Raji (cell line): ENCODE measurements around the gene SCN1A.

Source experiments
- POLR2A ChIP-seq: IDR thresholded peaks from 2 replicates; pipeline ENCODE4 v1.6.1; 2011; ENCODE audit warnings: low read depth, low read length, control low read depth; ENCODE audit not compliant: insufficient read depth

SCN1A gene

GRCh38 chr2:166138667-166139066, 10.8 kb upstream of the SCN1A start:
- no peak for TF ChIP-seq POLR2A

GRCh38 chr2:166138144-166138543, 10.3 kb upstream of the SCN1A start:
- no peak for TF ChIP-seq POLR2A

GRCh38 chr2:166137331-166137730, 9.5 kb upstream of the SCN1A start:
- TF ChIP-seq POLR2A = no peak

- TF ChIP-seq POLR2A = no peak
These were observed 8.0 kb upstream of the SCN1A start for GRCh38 chr2:166135849-166136258.

- TF ChIP-seq POLR2A = no peak
These were observed 7.5 kb upstream of the SCN1A start for GRCh38 chr2:166135152-166135848.

- TF ChIP-seq POLR2A = no peak
These were observed 6.7 kb upstream of the SCN1A start for GRCh38 chr2:166134252-166135151.

GRCh38 chr2:166133653-166134052, 5.8 kb upstream of the SCN1A start:
- TF ChIP-seq POLR2A = no peak

- no peak for TF ChIP-seq POLR2A
These were observed 311 bp upstream of the SCN1A start for GRCh38 chr2:166128156-166128505.

GRCh38 chr2:166126007-166126639, 1.7 kb downstream of the SCN1A start:
- TF ChIP-seq POLR2A = no peak

GRCh38 chr2:166125557-166125956, 2.3 kb downstream of the SCN1A start:
- no peak for TF ChIP-seq POLR2A

GRCh38 chr2:166118180-166118579, 9.6 kb downstream of the SCN1A start:
- TF ChIP-seq POLR2A = no peak

- TF ChIP-seq POLR2A = no peak
These were observed 10.3 kb downstream of the SCN1A start for GRCh38 chr2:166117491-166117890.

GRCh38 chr2:166115589-166115988, 12.2 kb downstream of the SCN1A start:
- no peak for TF ChIP-seq POLR2A

GRCh38 chr2:166112193-166112605, 15.6 kb downstream of the SCN1A start:
- no peak for TF ChIP-seq POLR2A

GRCh38 chr2:166106431-166107015, 21.3 kb downstream of the SCN1A start:
- TF ChIP-seq POLR2A = no peak

- TF ChIP-seq POLR2A = no peak
These were observed 23.0 kb downstream of the SCN1A start for GRCh38 chr2:166104773-166105172.

GRCh38 chr2:166104084-166104483, 23.7 kb downstream of the SCN1A start:
- no peak for TF ChIP-seq POLR2A
